HepG2 (cell line): ENCODE data around the gene ZDHHC13. TPM values are rescaled to one million over a fixed set of nuclear protein-coding genes. Genes with fewer than 3 reads are reported as not detected.

Experiments used
- ATAC-seq: fragments of 200-7000 bp; cut with Tn5 transposase; 3 replicates; pipeline ENCODE4 v1.9.1; 2020; ENCODE audit warnings: mild to moderate bottlenecking, moderate library complexity
- BruUV-seq: library from RNA; stranded (reverse); fragments of 400-500 nt; replicated peaks from 2 replicates; lab custom pipeline; 2021; lab: Mats Ljungman, UMichigan
- CTCF ChIA-PET: fragments of 300-600 bp; formaldehyde crosslinking; extraction: SDS; loops from one replicate; lab custom pipeline; 2021; ENCODE audit warnings: low total read pairs, inconsistent platforms, low intra/inter-chr PET ratio; lab: Yijun Ruan, JAX
- POLR2A ChIA-PET: fragments of 350-600 bp; sonication (Branson Sonifier 250); formaldehyde crosslinking; loops from one replicate; lab custom pipeline; 2020; ENCODE audit warnings: antibody characterized with exemption, inconsistent platforms; lab: Yijun Ruan, JAX
- DNase-seq: peaks from one replicate; pipeline ENCODE4 v3.0.0-alpha.2; 2015; ENCODE audit warnings: low spot score
- FAIRE-seq: peaks from 3 replicates; lab custom pipeline; 2011; peaks lifted over from hg19 to GRCh38; lab: Jason Lieb, UNC
- H2AFZ ChIP-seq: one replicate; pipeline ENCODE4 v1.6.1; 2011; ENCODE audit warnings: low read length, inconsistent platforms
- H3K27ac ChIP-seq: fragments of 300-600 bp; 3 replicates; pipeline ENCODE4 v1.8.0; 2011; ENCODE audit warnings: mixed run types, mild to moderate bottlenecking, mixed read lengths, low read length, inconsistent platforms; ENCODE audit not compliant: insufficient read depth; ENCODE audit errors: extremely low read length
- H3K27me3 ChIP-seq, 2 experiments: fragments of 200-600 bp in 1 of 2; 2 replicates in 1 of 2; 3 replicates in 1 of 2; pipeline versions ENCODE4 v1.6.0 to v1.8.0; 2011; ENCODE audit warnings: low read length in 2 of 2, mild to moderate bottlenecking in 2 of 2, moderate library complexity in 2 of 2, inconsistent platforms in 1 of 2; ENCODE audit not compliant: insufficient read depth in 2 of 2, control insufficient read depth in 1 of 2
- H3K36me3 ChIP-seq, 2 experiments: fragments of 200-600 bp in 1 of 2; replicated peaks in 1 of 2; 2 replicates in 1 of 2; 3 replicates in 1 of 2; pipeline versions ENCODE4 v1.5.1 to v1.8.0; 2011; ENCODE audit warnings: low read length in 2 of 2, inconsistent platforms in 1 of 2; ENCODE audit not compliant: insufficient read depth in 2 of 2, control insufficient read depth in 1 of 2
- H3K4me1 ChIP-seq: 2 replicates; pipeline ENCODE4 v1.5.1; 2012; ENCODE audit warnings: low read length, inconsistent platforms; ENCODE audit not compliant: insufficient read depth
- H3K4me2 ChIP-seq: 2 replicates; pipeline ENCODE4 v1.6.0; 2011; ENCODE audit warnings: low read depth, low read length, inconsistent platforms
- H3K4me3 ChIP-seq, 3 experiments: fragments of 200-600 bp in 1 of 3; sonication (generic), shearing (Covaris generic) in 1 of 3; replicated peaks in 1 of 3; 2 replicates each; pipeline ENCODE4 v1.5.1; 2011 to 2016; ENCODE audit warnings: low read length in 3 of 3, inconsistent platforms in 2 of 3, low read depth in 2 of 3, mild to moderate bottlenecking in 2 of 3, control low read depth in 1 of 3, mixed read lengths in 1 of 3; ENCODE audit not compliant: insufficient read depth in 1 of 3
- H3K79me2 ChIP-seq: one replicate; pipeline ENCODE4 v1.6.1; 2011; ENCODE audit warnings: low read length, inconsistent platforms; ENCODE audit not compliant: insufficient read depth
- H3K9ac ChIP-seq: 2 replicates; pipeline ENCODE4 v1.6.0; 2011; ENCODE audit warnings: mild to moderate bottlenecking, low read depth, low read length, inconsistent platforms; ENCODE audit not compliant: insufficient read depth
- H3K9me3 ChIP-seq: 2 replicates; pipeline ENCODE4 v1.5.1; 2012; ENCODE audit warnings: mild to moderate bottlenecking, low read length
- H4K20me1 ChIP-seq: 2 replicates; pipeline ENCODE4 v1.6.0; 2011; ENCODE audit warnings: inconsistent platforms, mild to moderate bottlenecking, low read length, moderate library complexity; ENCODE audit not compliant: insufficient read depth
- AGO1 ChIP-seq: fragments of 200-400 bp; formaldehyde crosslinking; IDR thresholded peaks from 2 replicates; pipeline ENCODE4 v1.6.1; 2017; ENCODE audit warnings: mild to moderate bottlenecking, low read depth, low read length, moderate library complexity; ENCODE audit not compliant: poor library complexity, severe bottlenecking
- ARID3A ChIP-seq: IDR thresholded peaks from 2 replicates; pipeline ENCODE4 v1.6.1; 2012; ENCODE audit warnings: low read depth, low read length, improper control_type of control experiment
- EZH2 ChIP-seq: conservative IDR thresholded peaks from 2 replicates; pipeline ENCODE4 v1.6.1; 2012; ENCODE audit warnings: mild to moderate bottlenecking, low read depth, low read length, moderate library complexity
- FOSL2 ChIP-seq: sonication (generic); formaldehyde crosslinking; IDR thresholded peaks from 2 replicates; pipeline ENCODE4 v1.4.0; 2020; ENCODE audit warnings: missing genetic modification reagents
- GMEB2 ChIP-seq: IDR thresholded peaks from 2 replicates; pipeline ENCODE4 v1.6.1; 2016; ENCODE audit warnings: missing biosample characterization, missing genetic modification reagents, low read depth
- KLF9 ChIP-seq: IDR thresholded peaks from 2 replicates; pipeline ENCODE4 v1.6.1; 2016; ENCODE audit warnings: low read depth
- LCORL ChIP-seq, 2 experiments: fragments of 450-650 bp in 1 of 2; sonication (generic) in 1 of 2; formaldehyde crosslinking in 1 of 2; IDR thresholded peaks; 2 replicates each; pipeline versions ENCODE4 v1.5.0 to v1.6.1; 2017 to 2020; ENCODE audit warnings: antibody characterized with exemption in 1 of 2, missing genetic modification reagents in 1 of 2
- PHF21A ChIP-seq: sonication (generic); formaldehyde crosslinking; IDR thresholded peaks from 2 replicates; pipeline ENCODE4 v1.5.0; 2020; ENCODE audit warnings: mild to moderate bottlenecking, missing genetic modification reagents
- POLR2AphosphoS2 ChIP-seq: IDR thresholded peaks from 2 replicates; pipeline ENCODE4 v1.6.1; 2011; ENCODE audit warnings: low read depth, low read length, improper control_type of control experiment
- REXO4 ChIP-seq: sonication (generic); formaldehyde crosslinking; IDR thresholded peaks from 2 replicates; pipeline ENCODE4 v1.8.0; 2022; ENCODE audit warnings: missing genetic modification reagents, mild to moderate bottlenecking, borderline replicate concordance
- RXRB ChIP-seq: IDR thresholded peaks from 2 replicates; pipeline ENCODE4 v1.6.1; 2016; ENCODE audit warnings: borderline replicate concordance, missing genetic modification reagents, missing compliant biosample characterization
- SALL1 ChIP-seq: sonication (generic); formaldehyde crosslinking; IDR thresholded peaks from 2 replicates; pipeline ENCODE4 v1.8.0; 2022; ENCODE audit warnings: mild to moderate bottlenecking, missing genetic modification reagents
- SOX6 ChIP-seq, 2 experiments: fragments of 450-650 bp in 1 of 2; sonication (generic) in 1 of 2; formaldehyde crosslinking in 1 of 2; IDR thresholded peaks; 2 replicates each; pipeline versions ENCODE4 v1.4.0 to v1.6.1; 2017 to 2020; ENCODE audit warnings: antibody characterized with exemption in 1 of 2, mild to moderate bottlenecking in 1 of 2, missing genetic modification reagents in 1 of 2
- TARDBP ChIP-seq: sonication (generic); formaldehyde crosslinking; IDR thresholded peaks from 2 replicates; pipeline ENCODE4 v1.8.0; 2022; ENCODE audit warnings: mild to moderate bottlenecking, missing genetic modification reagents
- XRCC5 ChIP-seq: fragments of 200-400 bp; formaldehyde crosslinking; optimal IDR thresholded peaks from 2 replicates; pipeline ENCODE3; 2017; ENCODE audit warnings: mild to moderate bottlenecking, low read length
- ZNF232 ChIP-seq: sonication (generic); formaldehyde crosslinking; IDR thresholded peaks from 2 replicates; pipeline ENCODE4 v1.4.0; 2020; ENCODE audit warnings: missing genetic modification reagents, borderline replicate concordance
- ZNF253 ChIP-seq: sonication (generic); formaldehyde crosslinking; IDR thresholded peaks from 2 replicates; pipeline ENCODE4 v1.8.0; 2022; ENCODE audit warnings: mild to moderate bottlenecking, missing genetic modification reagents, borderline replicate concordance
- ZNF282 ChIP-seq: fragments of 450-650 bp; IDR thresholded peaks from 2 replicates; pipeline ENCODE4 v1.6.1; 2018; ENCODE audit not compliant: partially characterized antibody
- ZNF510 ChIP-seq: sonication (generic); formaldehyde crosslinking; IDR thresholded peaks from 2 replicates; pipeline ENCODE4 v1.4.0; 2020; ENCODE audit warnings: low read depth, mild to moderate bottlenecking, missing genetic modification reagents
- ZNF550 ChIP-seq: sonication (generic); formaldehyde crosslinking; IDR thresholded peaks from 2 replicates; pipeline ENCODE4 v1.4.0; 2020; ENCODE audit warnings: mild to moderate bottlenecking, missing genetic modification reagents, borderline replicate concordance
- ZNF589 ChIP-seq: sonication (generic); formaldehyde crosslinking; conservative IDR thresholded peaks from 2 replicates; pipeline ENCODE4 v1.8.0; 2022; ENCODE audit warnings: mild to moderate bottlenecking, moderate library complexity, missing genetic modification reagents
- ZNF660 ChIP-seq: sonication (generic); formaldehyde crosslinking; IDR thresholded peaks from 2 replicates; pipeline ENCODE4 v1.5.1; 2020; ENCODE audit warnings: mild to moderate bottlenecking, low read depth, missing genetic modification reagents, borderline replicate concordance
- ZSCAN20 ChIP-seq: sonication (generic); formaldehyde crosslinking; IDR thresholded peaks from 2 replicates; pipeline ENCODE4 v1.4.0; 2020; ENCODE audit warnings: missing genetic modification reagents, mild to moderate bottlenecking, borderline replicate concordance
- WGBS: methylation state at CpG from one replicate; pipeline ENCODE4 v1.1.6; 2017; ENCODE audit warnings: low lambda C conversion rate; 5-methylcytosine and 5-hydroxymethylcytosine counted together
- in situ Hi-C: cut with HindIII; loops from 2 replicates; pipeline ENCODE4 v1.10.0; 2017; ENCODE audit warnings: low pct_unique_long_range_greater_than_20kb; ENCODE audit not compliant: extremely low pct_ligation_motif_present
- intact Hi-C: fragments of 100-400 bp; cut with micrococcal nuclease; formaldehyde crosslinking; loops from one replicate; pipeline ENCODE4 v1.10.0; 2022; ENCODE audit not compliant: unreplicated experiment
- polyA plus RNA-seq, 8 experiments: library from polyadenylated mRNA; depleted of rRNA in 3 of 8; stranded (reverse) in 7 of 8; unstranded in 1 of 8; fragments of >200 nt; fragmentation: Illumina TruSeq in 4 of 8; extraction: Trizol in 4 of 8; gene quantifications; 2 replicates each; pipeline versions ENCODE4 v1.2.1 to v1.2.3, GENCODE V29; 2011 to 2016; ENCODE audit warnings: low read depth in 4 of 8, missing spikeins in 1 of 8, mixed read lengths in 1 of 8; ENCODE audit not compliant: insufficient read depth in 1 of 8
- total RNA-seq, 5 experiments: library from RNA; depleted of rRNA; stranded (reverse); fragments of >200 nt; fragmentation: Illumina TruSeq; extraction: Trizol; gene quantifications; 2 replicates each; pipeline ENCODE4 v1.2.3, GENCODE V29; 2016; ENCODE audit warnings: low read depth in 1 of 5

The ZDHHC13 gene
- total and polyA plus RNA-seq, 2 of the 13 experiments (the other 11 are each of a cell fraction or from before 2014, with no cell fraction given): 10.9 to 11.8 TPM

GRCh38 chr11:19071255-19071654 lies 45.7 kb upstream of the ZDHHC13 start:
- in situ Hi-C loops: loop anchor here (5.0 to 10.0 kb wide), 3 partner anchors 486 to 834 kb away; no protein-coding TSS in a partner anchor
- POLR2A ChIA-PET: no interaction called here
- intact Hi-C loops: loop anchor here (1.0 to 10.0 kb wide), 6 partner anchors 46 to 832 kb away; partner anchors contain the start of gene ZDHHC13
- H3K4me1 ChIP-seq: no peaks in the 10 kb centered on the region
- H3K27me3 ChIP-seq: peaks cover 2 to 19% of the 10 kb centered on the region in 2 experiments; a peak in 3 of 5 replicates
- peak overlapping the region in 1 of 3 experiments; percentile 16; a peak in 1 of 6 replicates for H3K4me3 ChIP-seq
- BruUV-seq: no TSS peak
- FAIRE-seq (peak; percentile 89), DNase-seq (peak; percentile 78), ATAC-seq (peak; percentile 93)
- H3K36me3 ChIP-seq: no peaks in the 10 kb centered on the region
- 2% methylated on average over 11 of the region's 11 CpGs for WGBS
- no peak overlapping the region for H3K9ac ChIP-seq
- H3K27ac ChIP-seq: no peak overlapping the region
- CTCF ChIA-PET: interaction anchor here (0.6 to 1.9 kb wide), 8 partner anchors 10 to 672 kb away, joined by 3 to 16 read pairs (median 4); partner anchors contain the start of gene ZDHHC13
- H4K20me1 ChIP-seq: no peaks in the 10 kb centered on the region
- peak overlapping the region; percentile 63 for H3K4me2 ChIP-seq
- no peak overlapping the region for H2AFZ ChIP-seq
- H3K79me2 ChIP-seq: no peaks in the 10 kb centered on the region
- no peaks in the 10 kb centered on the region for H3K9me3 ChIP-seq
- TF ChIP-seq ZNF510 (CRISPR knock-in tag): no peak
- no peak for TF ChIP-seq ZNF589
- no peak for TF ChIP-seq PHF21A (CRISPR knock-in tag)
- TF ChIP-seq REXO4 (CRISPR knock-in tag): no peak
- no peak for TF ChIP-seq POLR2AphosphoS2
- TF ChIP-seq LCORL (IDR thresholded peaks at IDR 0.05): no peak
- TF ChIP-seq LCORL (CRISPR knock-in tag; IDR thresholded peaks at IDR 0.05): peak; percentile 35; the same call in 1 of the 2 replicates
- TF ChIP-seq ZSCAN20: no peak
- TF ChIP-seq AGO1: no peak
- peak; percentile 90 for TF ChIP-seq ARID3A
- TF ChIP-seq TARDBP (CRISPR knock-in tag): peak; percentile 35; the same call in 1 of the 2 replicates
- TF ChIP-seq GMEB2 (CRISPR knock-in tag): no peak
- peak; percentile 4; the same call in 1 of the 2 replicates for TF ChIP-seq FOSL2 (CRISPR knock-in tag)
- TF ChIP-seq EZH2: no peak
- no peak for TF ChIP-seq ZNF660
- no peak for TF ChIP-seq RXRB
- TF ChIP-seq SALL1 (CRISPR knock-in tag): peak; percentile 27; the same call in 1 of the 2 replicates
- no peak for TF ChIP-seq SOX6 (IDR thresholded peaks at IDR 0.05)
- TF ChIP-seq SOX6 (CRISPR knock-in tag; IDR thresholded peaks at IDR 0.05): no peak; the same call in 1 of the 2 replicates
- peak; percentile 66 for TF ChIP-seq XRCC5
- no peak for TF ChIP-seq KLF9 (CRISPR knock-in tag)
- TF ChIP-seq ZNF282: no peak
- TF ChIP-seq ZNF550 (CRISPR knock-in tag): no peak
- no peak for TF ChIP-seq ZNF253 (CRISPR knock-in tag)
- no peak for TF ChIP-seq ZNF232 (CRISPR knock-in tag)
